CD14-positive monocyte (primary cell): Measurements from ENCODE around the gene BDKRB2. TPM values are rescaled to one million over a fixed set of nuclear protein-coding genes. Genes with fewer than 3 reads are reported as not detected.

Experiments
- DNase-seq, 3 donors: peaks; one replicate each; pipeline ENCODE4 v3.0.0-alpha.2; 2011 to 2022
- H2AFZ ChIP-seq: 2 replicates; pipeline ENCODE4 v1.6.0; 2012; ENCODE audit warnings: mild to moderate bottlenecking, low read depth, low read length, inconsistent platforms; ENCODE audit not compliant: insufficient read depth, poor library complexity, severe bottlenecking
- H3K27ac ChIP-seq, 2 donors: 1 replicate in 1 of 2; 2 replicates in 1 of 2; pipeline ENCODE4 v1.5.1; 2012 to 2013; ENCODE audit warnings: low read length in 2 of 2, control low read depth in 1 of 2, inconsistent platforms in 1 of 2, low read depth in 1 of 2, mild to moderate bottlenecking in 1 of 2
- H3K27me3 ChIP-seq, 2 donors: one replicate each; pipeline versions ENCODE4 v1.6.0 to v1.6.1; 2011 to 2013; ENCODE audit warnings: low read length in 2 of 2; ENCODE audit not compliant: control insufficient read depth in 2 of 2, insufficient read depth in 2 of 2
- H3K36me3 ChIP-seq, 2 donors: replicated peaks in 1 of 2; 1 replicate in 1 of 2; 2 replicates in 1 of 2; pipeline versions ENCODE4 v1.5.1 to v1.6.1; 2012 to 2013; ENCODE audit warnings: low read length in 2 of 2, control low read depth in 1 of 2, inconsistent platforms in 1 of 2, mild to moderate bottlenecking in 1 of 2; ENCODE audit not compliant: insufficient read depth in 2 of 2, control insufficient read depth in 1 of 2
- H3K4me1 ChIP-seq, 2 donors: 1 replicate in 1 of 2; 2 replicates in 1 of 2; pipeline versions ENCODE4 v1.5.1 to v1.6.1; 2012 to 2013; ENCODE audit warnings: low read length in 2 of 2, control low read depth in 1 of 2, inconsistent platforms in 1 of 2, mild to moderate bottlenecking in 1 of 2, moderate library complexity in 1 of 2; ENCODE audit not compliant: insufficient read depth in 2 of 2, control insufficient read depth in 1 of 2
- H3K4me2 ChIP-seq: replicated peaks from 2 replicates; pipeline ENCODE3; 2012; ENCODE audit warnings: low read length, moderate library complexity, mild to moderate bottlenecking; ENCODE audit not compliant: poor library complexity, severe bottlenecking; ENCODE audit errors: extremely low read depth
- H3K4me3 ChIP-seq, 3 experiments: fragments of 200-600 bp in 1 of 3; sonication (generic) in 1 of 3; replicated peaks in 1 of 3; 1 replicate in 2 of 3; 2 replicates in 1 of 3; pipeline ENCODE4 v1.5.1; 2011 to 2013; ENCODE audit warnings: low read length in 3 of 3, mild to moderate bottlenecking in 3 of 3, control low read depth in 2 of 3, low read depth in 2 of 3, inconsistent platforms in 1 of 3, moderate library complexity in 1 of 3
- H3K79me2 ChIP-seq: 2 replicates; pipeline ENCODE4 v1.6.0; 2012; ENCODE audit warnings: mild to moderate bottlenecking, control low read depth, inconsistent platforms, low read length, moderate library complexity; ENCODE audit not compliant: insufficient read depth
- H3K9ac ChIP-seq: 2 replicates; pipeline ENCODE4 v1.6.0; 2017; ENCODE audit warnings: low read length, mild to moderate bottlenecking; ENCODE audit not compliant: insufficient read depth, poor library complexity, severe bottlenecking
- H3K9me3 ChIP-seq, 2 donors: replicated peaks in 1 of 2; 1 replicate in 1 of 2; 2 replicates in 1 of 2; pipeline versions ENCODE4 v1.5.1 to v1.6.1; 2012 to 2013; ENCODE audit warnings: low read length in 2 of 2, control low read depth in 1 of 2; ENCODE audit not compliant: control insufficient read depth in 1 of 2, insufficient read depth in 1 of 2
- H4K20me1 ChIP-seq: 2 replicates; pipeline ENCODE4 v1.6.0; 2012; ENCODE audit warnings: mild to moderate bottlenecking, low read length, control low read depth, moderate library complexity; ENCODE audit not compliant: insufficient read depth
- H3K27ac Mint-ChIP-seq, 7 donors: one replicate each; pipeline ENCODE4 v1.8.0; 2020; ENCODE audit warnings: mild to moderate bottlenecking in 7 of 7, mixed read lengths in 7 of 7, moderate library complexity in 6 of 7, inconsistent platforms in 2 of 7
- H3K27me3 Mint-ChIP-seq, 3 donors: one replicate each; pipeline ENCODE4 v1.8.0; 2021 to 2022; ENCODE audit warnings: low read depth in 3 of 3, mild to moderate bottlenecking in 3 of 3, mixed read lengths in 3 of 3, moderate library complexity in 3 of 3, inconsistent platforms in 1 of 3
- H3K36me3 Mint-ChIP-seq, 2 donors: one replicate each; pipeline ENCODE4 v1.8.0; 2020; ENCODE audit warnings: mixed read lengths in 2 of 2, inconsistent platforms in 1 of 2, mild to moderate bottlenecking in 1 of 2
- H3K4me1 Mint-ChIP-seq: one replicate; pipeline ENCODE4 v1.8.0; 2020; ENCODE audit warnings: mild to moderate bottlenecking, mixed read lengths
- H3K4me3 Mint-ChIP-seq, 2 donors: one replicate each; pipeline ENCODE4 v1.8.0; 2020; ENCODE audit warnings: mild to moderate bottlenecking in 2 of 2, mixed read lengths in 2 of 2, moderate library complexity in 1 of 2
- H3K9me3 Mint-ChIP-seq, 7 donors: one replicate each; pipeline ENCODE4 v1.8.0; 2020 to 2022; ENCODE audit warnings: mixed read lengths in 7 of 7, mild to moderate bottlenecking in 6 of 7, moderate library complexity in 6 of 7, inconsistent platforms in 2 of 7
- CTCF ChIP-seq: fragments of 200-600 bp; IDR thresholded peaks from one replicate; pipeline ENCODE4 v1.8.0; 2022; ENCODE audit warnings: antibody characterized with exemption, mild to moderate bottlenecking
- WGBS: methylation state at CpG from one replicate; pipeline ENCODE4 v1.1.5; 2013; ENCODE audit warnings: missing lambda C conversion rate; ENCODE audit not compliant: insufficient coverage; 5-methylcytosine and 5-hydroxymethylcytosine counted together
- intact Hi-C, 2 donors: fragments of 100-400 bp; cut with micrococcal nuclease; formaldehyde crosslinking; loops; one replicate each; pipeline versions ENCODE4 v1.15.0 to v1.15.1; 2023
- polyA plus RNA-seq, 3 donors: library from polyadenylated mRNA; depleted of rRNA in 1 of 3; unstranded in 2 of 3; stranded (reverse) in 1 of 3; fragments of 300-500 nt in 2 of 3; fragments of >200 nt in 1 of 3; fragmentation: Illumina TruSeq in 2 of 3; gene quantifications; 1 replicate in 2 of 3; 2 replicates in 1 of 3; pipeline ENCODE4 v1.2.3, GENCODE V29; 2012 to 2021

The BDKRB2 gene
- polyA plus RNA-seq, 3 donors, result not detected

- no peak overlapping the region for H3K9ac ChIP-seq
- Mint-ChIP-seq H3K4me3 (no peak overlapping the region), H3K27ac (peak overlapping the region in 1 of 7 donors; percentile 7), H3K9me3 (peaks cover 0 to 10% (median 5%) of the 10 kb centered on the region in 7 donors), H3K36me3 (no peaks in the 10 kb centered on the region), H3K4me1 (no peaks in the 10 kb centered on the region), H3K27me3 (peaks cover 3 to 12% (median 6%) of the 10 kb centered on the region in 3 donors)
- H3K4me3 ChIP-seq, result no peak overlapping the region
- TF ChIP-seq CTCF, result no peak
- no peak overlapping the region for H3K4me2 ChIP-seq
- H3K79me2 ChIP-seq, result no peaks in the 10 kb centered on the region
- no peaks in the 10 kb centered on the region for H4K20me1 ChIP-seq
- no peak overlapping the region for H3K27ac ChIP-seq
- intact Hi-C loops, result no loop called here
- no peaks in the 10 kb centered on the region for H3K9me3 ChIP-seq
- H3K36me3 ChIP-seq, result no peaks in the 10 kb centered on the region
- H3K4me1 ChIP-seq, result no peaks in the 10 kb centered on the region
- H2AFZ ChIP-seq, result no peak overlapping the region
- DNase-seq, result no peak
- WGBS, result no CpG with 5 or more reads among the region's 2 CpGs
- no peaks in the 10 kb centered on the region for H3K27me3 ChIP-seq
Measured at GRCh38 chr14:96176275-96176674, 28.4 kb upstream of the BDKRB2 start.

GRCh38 chr14:96176811-96177211 lies 27.8 kb upstream of the BDKRB2 start:
- no peak overlapping the region for H3K27ac ChIP-seq
- no peak overlapping the region for H3K4me3 Mint-ChIP-seq
- H3K9me3 Mint-ChIP-seq, result peaks cover 0 to 10% (median 5%) of the 10 kb centered on the region in 7 donors
- no peaks in the 10 kb centered on the region for H3K9me3 ChIP-seq
- H3K9ac ChIP-seq, result no peak overlapping the region
- H3K79me2 ChIP-seq, result no peaks in the 10 kb centered on the region
- DNase-seq, result no peak
- H3K4me2 ChIP-seq, result no peak overlapping the region
- no peak overlapping the region for H3K27ac Mint-ChIP-seq
- H3K27me3 Mint-ChIP-seq, result peaks cover 3 to 14% (median 6%) of the 10 kb centered on the region in 3 donors
- H3K4me1 Mint-ChIP-seq, result no peaks in the 10 kb centered on the region
- no peak for TF ChIP-seq CTCF
- 64% methylated on average over 3 of the region's 8 CpGs for WGBS
- no peaks in the 10 kb centered on the region for H4K20me1 ChIP-seq
- no peaks in the 10 kb centered on the region for H3K36me3 Mint-ChIP-seq
- intact Hi-C loops, result no loop called here
- no peak overlapping the region for H2AFZ ChIP-seq
- no peaks in the 10 kb centered on the region for H3K27me3 ChIP-seq
- H3K4me3 ChIP-seq, result no peak overlapping the region
- no peaks in the 10 kb centered on the region for H3K36me3 ChIP-seq
- H3K4me1 ChIP-seq, result no peaks in the 10 kb centered on the region
